Measurements from ENCODE around the gene CRTAC1. TPM values are rescaled to one million over a fixed set of nuclear protein-coding genes. Genes with fewer than 3 reads are reported as not detected.

Gene CRTAC1
- total and polyA plus RNA-seq, 9 of the 15 experiments (the other 6 are each of a cell fraction or from before 2014, with no cell fraction given) = not detected

GRCh38 chr10:97964748-97965147 is 65.7 kb downstream of the CRTAC1 start:
- H3K27me3 ChIP-seq (ENCODE audit: control insufficient read depth in 2 of 2, insufficient read depth in 2 of 2, low read length in 2 of 2) = peaks cover 3 to 38% of the 10 kb centered on the region in 2 experiments; a peak in 4 of 5 replicates
- no peaks in the 10 kb centered on the region for H3K36me3 ChIP-seq (ENCODE audit: control insufficient read depth, insufficient read depth, low read length)
- H3K4me3 ChIP-seq = no peak overlapping the region
- H3K4me2 ChIP-seq (ENCODE audit: insufficient read depth, low read length) = no peak overlapping the region
- no peaks in the 10 kb centered on the region for H3K79me2 ChIP-seq (ENCODE audit: control insufficient read depth, insufficient read depth, low read length)
- FAIRE-seq = no peak
- no peaks in the 10 kb centered on the region for H3K9me1 ChIP-seq (ENCODE audit: control insufficient read depth, insufficient read depth, low read length)
- no peaks in the 10 kb centered on the region for H3K9me3 ChIP-seq (replicated peaks; ENCODE audit: control insufficient read depth, insufficient read depth, low read depth, low read length)
- POLR2A ChIA-PET = no interaction called here
- CTCF ChIA-PET (ENCODE audit: low intra/inter-chr PET ratio) = no interaction called here
- no peak overlapping the region for H3K9ac ChIP-seq (ENCODE audit: insufficient read depth in 1 of 2, low read depth in 2 of 2, low read length in 2 of 2)
- no peak overlapping the region for H3K27ac ChIP-seq (ENCODE audit: extremely low read depth, low read depth, low read length)
- DNase-seq (ENCODE audit: extremely low read depth in 1 of 4, low spot score in 3 of 4) = no peak
- no peaks in the 10 kb centered on the region for H3K4me1 ChIP-seq (replicated peaks in 1 of 2; ENCODE audit: control insufficient read depth in 2 of 2, insufficient read depth in 2 of 2, low read length in 2 of 2)
- ATAC-seq = no peak
- H4K20me1 ChIP-seq (replicated peaks; ENCODE audit: control insufficient read depth, insufficient read depth, low read length) = no peaks in the 10 kb centered on the region
- in situ Hi-C loops (cut with MboI) (no loop called here), intact Hi-C loops (cut with micrococcal nuclease) (no loop called here)
- H2AFZ ChIP-seq (ENCODE audit: low read depth, low read length) = no peak overlapping the region
- no TSS peak for BruUV-seq (replicated peaks)
- WGBS (ENCODE audit: insufficient coverage, low coverage, missing lambda C conversion rate) = 0% methylated on average over 4 of the region's 5 CpGs
- no peak for TF ChIP-seq HDGF (IDR thresholded peaks at IDR 0.05)
- no peak for TF ChIP-seq RAD21 (CRISPR knock-in tag; conservative IDR thresholded peaks at IDR 0.05 in 1 of 2, IDR thresholded peaks at IDR 0.05 in 1 of 2)
- no peak for TF ChIP-seq FOXJ3 (CRISPR knock-in tag; IDR thresholded peaks at IDR 0.05)
- TF ChIP-seq ESRRA (IDR thresholded peaks at IDR 0.05; ENCODE audit: borderline replicate concordance, low read depth) = no peak
- no peak for TF ChIP-seq RFX1 (IDR thresholded peaks at IDR 0.05)
- no peak for TF ChIP-seq ZFP91 (CRISPR knock-in tag; IDR thresholded peaks at IDR 0.05)
- TF ChIP-seq FOXP4 (CRISPR knock-in tag; IDR thresholded peaks at IDR 0.05; ENCODE audit: borderline replicate concordance) = no peak
- TF ChIP-seq ARID1B (IDR thresholded peaks at IDR 0.05) = no peak
